ENCODE data around the gene GDNF.

GRCh38 chr5:37812365-37812764, 27.5 kb downstream of the GDNF start:
- TF ChIP-seq CTCF (IDR thresholded peaks at IDR 0.05) (no peak), EZH2 (IDR thresholded peaks at IDR 0.05; ENCODE audit: borderline replicate concordance, insufficient read depth, low read depth, low read length, poor library complexity, severe bottlenecking) (no peak)
